GM19239 (cell line): ENCODE measurements around the gene VPS51.

Experiments
- DNase-seq: peaks from one replicate; pipeline ENCODE4 v3.0.0; 2011; ENCODE audit warnings: low spot score; ENCODE audit not compliant: insufficient read length
- FAIRE-seq: peaks from 2 replicates; lab custom pipeline; 2011; peaks lifted over from hg19 to GRCh38; lab: Jason Lieb, UNC

VPS51 gene

DNA sequence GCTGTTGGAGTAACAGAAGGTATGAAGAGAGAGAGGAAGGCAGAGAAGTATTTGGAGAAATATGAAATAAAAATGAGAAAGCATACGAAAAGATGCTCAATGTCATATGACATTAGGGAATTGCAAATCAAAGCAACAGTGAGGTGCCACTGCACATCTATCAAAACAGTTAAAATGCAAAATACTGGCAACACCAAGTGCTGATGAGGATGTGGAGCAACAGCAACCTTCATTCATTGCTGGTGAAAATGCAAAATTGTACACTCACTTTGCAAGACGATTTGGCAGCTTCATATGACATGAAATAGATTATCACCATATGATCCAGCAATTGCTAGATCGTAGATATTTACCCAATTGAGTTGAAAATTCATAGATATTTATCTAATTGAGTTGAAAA is 64.6 kb downstream of the VPS51 start:
- FAIRE-seq (no peak), DNase-seq (no peak)
